Activated naive CD4-positive, alpha-beta T cell treated with anti-CD3 and anti-CD28 coated beads, Interleukin-2, amount 50 U/mL, for 16 hours (primary cell): Measurements from ENCODE around the gene TEX19.
"Not testable (repeated sequence)": the region's sequence is repeated elsewhere in the genome, so short reads cannot be mapped to it uniquely, and the experiment has no call there.

Source experiments
- DNase-seq: peaks from one replicate; pipeline ENCODE4 v3.0.0-alpha.2; 2020

Gene TEX19

GRCh38 chr17:82359451-82360074 is 516 bp downstream of the TEX19 start:
- DNase-seq, result not testable (repeated sequence)

GRCh38 chr17:82361885-82362633 is 3.0 kb downstream of the TEX19 start:
- no peak for DNase-seq

GRCh38 chr17:82365606-82366295 is 6.7 kb downstream of the TEX19 start:
- no peak for DNase-seq

- no peak for DNase-seq
Observed at GRCh38 chr17:82366749-82367148, 7.7 kb downstream of the TEX19 start.

GRCh38 chr17:82367724-82368524 is 8.9 kb downstream of the TEX19 start:
- no peak for DNase-seq

GRCh38 chr17:82369211-82369610 is 10.2 kb downstream of the TEX19 start:
- no peak for DNase-seq

GRCh38 chr17:82370471-82371332 is 11.7 kb downstream of the TEX19 start:
- peak; percentile 40 for DNase-seq

GRCh38 chr17:82371333-82372248 is 12.5 kb downstream of the TEX19 start, which contains the start of gene UTS2R:
TSS of gene UTS2R (plus strand) at chr17:82371765. CDS start at chr17:82374325, 2,560 bp downstream.
- DNase-seq, result no peak

GRCh38 chr17:82372249-82373071 is 13.4 kb downstream of the TEX19 start:
- DNase-seq, result no peak

- not testable (repeated sequence) for DNase-seq
Observed at GRCh38 chr17:82373072-82373452, 14.0 kb downstream of the TEX19 start.

GRCh38 chr17:82373731-82374625 is 14.9 kb downstream of the TEX19 start:
- DNase-seq, result no peak

GRCh38 chr17:82374626-82375331 is 15.7 kb downstream of the TEX19 start:
- no peak for DNase-seq

GRCh38 chr17:82375359-82376041 is 16.5 kb downstream of the TEX19 start:
- DNase-seq, result no peak

- DNase-seq, result no peak
Observed at GRCh38 chr17:82376042-82376730, 17.1 kb downstream of the TEX19 start.

GRCh38 chr17:82377294-82377693 is 18.2 kb downstream of the TEX19 start:
- DNase-seq, result not testable (repeated sequence)

- no peak for DNase-seq
Observed at GRCh38 chr17:82377924-82378740, 19.1 kb downstream of the TEX19 start.
